Mucosa of gallbladder (tissue), 1 donor: ENCODE measurements around the gene PSMC3. TPM values are rescaled to one million over a fixed set of nuclear protein-coding genes. Genes with fewer than 3 reads are reported as not detected.
A peak's percentile ranks its signal among the peaks of the same experiment; 100 is the strongest.

Experiments used
- DNase-seq: peaks from one replicate; pipeline ENCODE4 v3.0.0-alpha.2; 2020; ENCODE audit warnings: low spot score
- total RNA-seq: library from RNA; stranded (reverse); gene quantifications from one replicate; pipeline ENCODE4 v1.2.1, GENCODE V29; 2021
- donor health status: DM: no; HTN: no; CAD: no.

The PSMC3 gene
- total RNA-seq, result 80.5 TPM

GRCh38 chr11:47426062-47426956 is at the start of gene PSMC3:
Gene PSMC3, minus strand, starts transcription at chr11:47426439. Its CDS starts 160 bp downstream, at chr11:47426279.
- DNase-seq, result peak; percentile 98

- no peak for DNase-seq
These were observed 44.4 kb upstream of the PSMC3 start for GRCh38 chr11:47470671-47471070.

GRCh38 chr11:47469361-47470179 is 43.3 kb upstream of the PSMC3 start:
- DNase-seq, result no peak

- DNase-seq, result no peak
These were observed 42.5 kb upstream of the PSMC3 start for GRCh38 chr11:47468598-47469214.

- DNase-seq, result no peak
These were observed 41.1 kb upstream of the PSMC3 start for GRCh38 chr11:47467357-47467756.

GRCh38 chr11:47466701-47467250 is 40.5 kb upstream of the PSMC3 start:
- peak; percentile 37 for DNase-seq

- no peak for DNase-seq
These were observed 40.0 kb upstream of the PSMC3 start for GRCh38 chr11:47466201-47466600.

- DNase-seq, result no peak
These were observed 38.2 kb upstream of the PSMC3 start for GRCh38 chr11:47464483-47464882.

- DNase-seq, result no peak
These were observed 35.6 kb upstream of the PSMC3 start for GRCh38 chr11:47461876-47462275.

GRCh38 chr11:47460571-47461235 is 34.5 kb upstream of the PSMC3 start:
- DNase-seq, result no peak

GRCh38 chr11:47454258-47454671 is 28.0 kb upstream of the PSMC3 start:
- DNase-seq, result peak; percentile 83

- no peak for DNase-seq
These were observed 27.1 kb upstream of the PSMC3 start for GRCh38 chr11:47453365-47453764.

GRCh38 chr11:47451990-47452389 is 25.8 kb upstream of the PSMC3 start:
- DNase-seq, result no peak

GRCh38 chr11:47451436-47451835 is 25.2 kb upstream of the PSMC3 start:
- DNase-seq, result no peak

GRCh38 chr11:47449541-47449940 is 23.3 kb upstream of the PSMC3 start:
- DNase-seq, result no peak

- no peak for DNase-seq
These were observed 22.6 kb upstream of the PSMC3 start, which contains the start of gene RAPSN for GRCh38 chr11:47448566-47449427. Gene RAPSN, minus strand, starts transcription at chr11:47449136. Its CDS starts 172 bp downstream, at chr11:47448964.

- DNase-seq, result no peak
These were observed 21.7 kb upstream of the PSMC3 start for GRCh38 chr11:47447906-47448305.

GRCh38 chr11:47446833-47447232 is 20.6 kb upstream of the PSMC3 start:
- no peak for DNase-seq

GRCh38 chr11:47445840-47446239 is 19.6 kb upstream of the PSMC3 start:
- no peak for DNase-seq

- no peak for DNase-seq
These were observed 17.6 kb upstream of the PSMC3 start for GRCh38 chr11:47443817-47444216.
